Stimulated activated CD8-positive, alpha-beta memory T cell treated with anti-CD3 and anti-CD28 coated beads, Interleukin-7, amount 100 ng/mL, for 48 hours (primary cell): ENCODE measurements around the gene ENOPH1.
"Not testable (repeated sequence)": the region's sequence is repeated elsewhere in the genome, so short reads cannot be mapped to it uniquely, and the experiment has no call there.

ENCODE experiments used
- DNase-seq, 2 donors: peaks; one replicate each; pipeline ENCODE4 v3.0.0-alpha.2; 2020; ENCODE audit warnings: low read depth in 1 of 2; ENCODE audit errors: extremely low read depth in 1 of 2

The ENOPH1 gene

DNA sequence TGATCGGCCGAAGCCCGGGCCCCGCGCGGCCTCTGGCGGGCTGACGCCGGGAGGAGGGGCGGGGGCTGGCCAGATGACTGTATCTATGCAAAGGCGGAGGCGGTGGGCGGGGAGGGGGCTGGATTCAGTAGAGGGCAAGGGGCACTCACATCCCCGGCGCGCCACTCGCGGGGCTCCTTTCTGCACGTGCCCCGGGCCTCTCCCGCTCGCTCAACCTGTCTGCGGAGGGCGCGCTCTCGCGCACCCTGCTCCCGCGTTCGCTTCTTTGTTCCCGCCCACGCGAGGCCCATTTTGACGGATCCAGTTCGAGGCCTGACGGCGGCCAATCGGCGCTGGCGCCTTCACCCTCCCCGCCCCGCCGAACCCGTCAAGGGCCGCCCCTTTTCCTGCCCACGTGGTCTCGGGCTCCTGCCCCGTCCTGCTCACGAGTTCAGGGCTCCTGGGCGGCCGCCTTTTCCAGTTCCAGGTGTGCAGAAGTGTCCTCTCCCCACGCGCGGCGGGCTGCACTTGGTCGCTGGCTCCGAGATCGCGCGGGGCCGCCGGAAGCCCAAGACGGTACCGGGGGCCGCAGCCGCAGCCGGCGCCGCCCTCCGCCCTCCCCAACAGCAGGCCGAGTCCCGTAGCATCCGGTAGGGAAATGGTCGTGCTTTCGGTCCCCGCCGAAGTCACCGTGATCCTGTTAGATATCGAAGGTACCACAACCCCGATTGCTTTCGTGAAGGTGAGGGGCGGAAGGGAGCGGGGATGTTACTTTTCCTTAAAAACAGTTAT, at the start of gene ENOPH1, which contains the start of gene HNRNPDL:
Gene ENOPH1 (plus strand): TSS at position 398 of the 771 bp plus-strand sequence. CDS start 240 bp downstream, at position 638.
Gene HNRNPDL (minus strand): TSS at position 270 of the 771 bp plus-strand sequence. CDS start 772 bp downstream, outside the sequence.
- DNase-seq = peak; percentile 97 to 99

DNA sequence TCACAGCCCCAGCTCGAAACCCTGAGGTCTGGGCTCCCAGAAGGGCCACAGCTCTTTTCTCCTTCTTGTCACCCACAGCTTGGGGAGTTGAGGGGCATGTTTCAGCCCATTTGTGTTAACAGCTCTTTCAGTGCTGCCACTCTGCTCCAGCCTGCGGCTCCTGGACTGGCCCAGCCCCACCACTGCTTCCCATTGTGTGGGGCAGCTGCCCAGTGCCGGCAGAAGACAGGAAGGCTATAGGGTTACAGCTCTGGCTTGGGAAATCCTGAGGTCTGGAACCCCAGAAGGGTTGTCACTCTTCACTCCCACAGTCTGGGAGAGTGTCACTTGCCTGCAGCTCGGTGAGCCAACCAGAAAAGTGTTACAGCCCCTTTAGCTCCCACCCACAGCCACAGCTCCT, 49.6 kb upstream of the ENOPH1 start:
- DNase-seq = no peak

DNA sequence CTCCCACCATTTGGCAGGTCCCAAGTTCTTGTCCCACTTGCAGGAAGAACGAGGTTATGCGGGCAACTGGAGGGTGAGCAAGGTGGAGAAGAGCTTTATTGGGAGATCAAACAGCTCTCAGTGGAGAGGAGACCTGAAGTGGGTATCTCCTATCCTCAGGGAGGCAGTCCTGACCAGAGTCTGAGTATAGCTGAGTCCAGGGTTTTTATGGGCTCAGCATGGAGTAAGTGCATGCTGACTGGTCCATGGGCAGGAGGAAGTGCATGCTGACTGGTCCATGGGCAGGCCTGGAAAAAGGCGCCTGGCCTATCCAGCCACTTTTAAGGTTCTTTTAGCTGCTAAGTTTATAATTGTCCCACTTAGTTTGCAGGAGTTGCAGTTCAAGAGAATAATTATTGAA, 49.2 kb upstream of the ENOPH1 start:
- DNase-seq = no peak

DNA sequence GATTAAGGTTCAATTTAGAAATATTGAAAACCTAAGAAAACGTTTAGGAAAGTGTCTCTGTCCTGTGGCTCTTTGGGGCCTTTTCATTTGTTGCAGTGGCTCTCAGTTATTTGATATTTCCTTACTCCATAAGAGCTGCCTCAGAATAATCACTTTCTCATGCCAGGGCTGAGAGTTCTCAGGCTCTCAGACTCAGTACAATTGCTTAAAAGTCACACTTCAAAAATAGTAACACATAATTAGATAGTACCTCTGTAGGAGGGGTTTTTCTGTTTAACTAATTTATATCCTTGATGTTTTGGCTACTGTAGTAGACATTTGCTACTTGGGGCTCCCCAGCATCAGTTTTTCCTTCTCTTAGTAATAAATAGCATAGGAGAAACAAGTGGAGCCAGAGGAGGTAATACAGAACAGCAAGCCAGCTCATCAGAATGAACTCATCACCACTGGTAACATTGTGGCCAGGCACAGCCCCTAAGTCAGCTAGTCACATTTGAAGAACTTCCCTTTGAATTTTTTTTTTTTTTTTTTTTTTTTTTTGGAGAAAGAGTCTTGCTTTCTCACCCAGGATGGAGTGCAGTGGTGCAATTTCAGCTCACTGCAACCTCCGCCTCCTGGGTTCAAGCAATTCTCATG, 48.6 kb upstream of the ENOPH1 start:
- DNase-seq = no peak

DNA sequence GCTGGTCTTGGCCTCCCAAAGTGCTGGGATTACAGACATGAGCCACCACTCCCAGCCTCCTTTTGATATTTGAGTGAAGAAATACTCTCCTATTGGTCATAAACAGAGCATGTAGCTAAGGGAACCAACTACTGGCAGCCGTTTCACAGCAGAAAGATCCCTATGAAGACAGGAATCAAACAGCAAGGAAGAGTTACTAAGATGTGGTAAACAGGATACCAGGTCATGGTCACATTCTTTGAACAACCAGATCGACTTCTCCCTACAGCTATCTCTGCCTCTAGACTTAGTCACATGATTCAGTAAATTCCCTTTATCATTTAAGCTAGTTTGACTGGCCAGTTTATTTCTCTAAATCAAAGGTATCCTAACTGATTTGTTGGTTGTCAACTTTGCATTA, 47.6 kb upstream of the ENOPH1 start:
- DNase-seq = no peak

DNA sequence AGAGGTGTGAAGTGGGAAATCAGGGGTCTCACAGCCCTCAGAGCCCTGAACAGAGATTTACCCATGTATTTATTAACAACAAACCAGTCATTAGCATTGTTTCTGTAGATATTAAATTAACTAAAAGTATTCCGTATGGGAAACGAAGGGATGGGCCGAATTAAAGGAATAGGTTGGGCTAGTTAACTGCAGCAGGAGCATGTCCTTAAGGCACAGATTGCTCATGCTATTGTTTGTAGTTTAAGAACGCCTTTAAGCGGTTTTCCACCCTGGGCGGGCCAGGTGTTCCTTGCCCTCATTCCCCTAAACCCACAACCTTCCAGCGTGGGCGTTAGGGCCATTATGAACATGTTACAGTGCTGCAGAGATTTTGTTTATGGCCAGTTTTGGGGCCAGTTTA, 44.1 kb upstream of the ENOPH1 start:
- not testable (repeated sequence) for DNase-seq

DNA sequence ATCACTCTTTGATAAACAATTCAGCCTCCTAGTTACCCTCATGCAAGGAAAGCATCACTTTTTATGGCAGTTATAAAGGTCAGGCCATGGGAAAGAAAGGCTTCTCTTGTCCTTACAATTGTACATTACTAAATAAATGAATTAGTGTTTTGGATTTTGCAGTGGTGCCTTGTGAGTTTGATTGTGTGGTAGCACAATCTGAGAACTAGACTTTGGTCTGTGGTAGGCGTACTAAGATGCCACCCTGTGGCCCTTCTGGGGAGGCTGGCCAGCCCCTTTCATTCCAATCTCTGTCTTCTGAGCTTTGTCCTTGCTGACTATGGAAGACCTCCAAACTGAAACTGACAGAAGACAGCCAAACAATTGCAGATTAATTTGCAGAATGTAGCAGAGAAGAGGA, 42.0 kb upstream of the ENOPH1 start:
- no peak for DNase-seq

DNA sequence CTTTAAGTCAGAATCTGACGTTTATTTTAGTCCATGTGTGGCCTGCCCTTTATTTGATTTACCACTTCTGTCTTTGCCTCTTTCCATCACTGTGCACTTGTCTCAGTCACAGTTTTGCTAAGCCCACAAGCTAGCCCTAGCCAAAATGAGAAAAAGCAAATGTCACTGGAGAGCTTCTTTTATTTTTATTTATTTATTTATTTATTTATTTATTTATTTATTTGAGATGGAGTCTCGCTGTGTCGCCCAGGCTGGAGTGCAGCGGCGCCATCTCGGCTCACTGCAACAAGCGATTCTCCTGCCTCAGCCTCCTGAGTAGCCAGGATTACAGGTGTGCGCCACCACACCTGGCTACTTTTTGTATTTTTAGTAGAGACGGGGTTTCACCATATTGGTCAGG, 40.3 kb upstream of the ENOPH1 start:
- DNase-seq = not testable (repeated sequence)

DNA sequence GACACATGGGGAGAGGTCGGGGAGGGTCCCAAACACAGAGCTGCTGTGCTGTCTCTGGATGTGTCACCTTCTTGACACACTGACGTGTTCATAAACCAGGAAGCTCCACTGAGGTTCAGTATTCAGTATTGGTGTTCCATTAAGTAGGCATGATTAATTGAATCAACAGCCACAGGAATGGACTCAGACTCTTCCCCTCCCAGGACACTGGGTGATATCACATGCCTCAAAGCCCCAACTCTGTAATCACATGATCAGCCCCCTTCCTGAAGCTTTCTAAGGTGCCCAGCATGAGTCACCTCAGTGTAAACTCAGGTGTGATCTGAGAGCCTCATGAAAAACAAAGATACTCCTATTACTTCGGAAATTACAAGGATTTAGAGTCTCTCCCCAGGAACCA, 35.5 kb upstream of the ENOPH1 start:
- DNase-seq = no peak

DNA sequence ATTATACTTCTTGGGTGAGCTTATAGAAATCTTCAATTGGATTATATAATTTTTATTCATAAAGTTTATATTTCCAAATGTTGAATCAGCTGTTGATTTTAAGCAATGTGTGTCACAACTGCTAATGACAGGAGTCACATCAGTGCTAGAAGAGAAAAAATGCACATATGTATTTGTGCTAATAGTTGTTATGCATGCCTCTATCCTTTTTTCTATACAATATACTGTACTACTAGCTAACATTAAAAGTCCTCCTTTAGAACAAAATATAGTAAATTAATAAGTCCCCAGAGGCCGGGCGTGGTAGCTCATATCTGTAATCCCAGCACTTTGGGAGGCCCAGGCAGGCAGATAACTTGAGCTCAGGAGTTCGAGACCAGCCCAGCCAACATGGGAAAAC, 32.9 kb upstream of the ENOPH1 start:
- no peak for DNase-seq

DNA sequence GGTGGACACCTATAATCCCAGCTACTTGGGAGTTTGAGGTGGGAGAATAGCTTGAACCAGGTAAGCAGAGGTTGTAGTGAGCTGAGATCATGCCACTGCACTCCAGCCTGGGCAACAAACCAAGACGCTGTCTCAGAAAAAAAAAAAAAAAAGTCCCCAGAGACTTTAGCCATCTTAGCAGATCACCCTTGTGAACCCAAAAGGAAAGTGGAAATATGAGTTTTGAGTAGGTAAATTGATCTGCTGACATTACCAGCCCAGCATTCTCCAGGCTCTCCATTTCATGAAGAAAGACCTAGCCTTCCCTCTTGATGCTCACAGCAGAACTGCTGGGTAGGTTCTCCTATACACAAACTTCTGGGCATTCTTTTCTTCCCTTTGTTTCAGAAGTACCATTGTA, 32.1 kb upstream of the ENOPH1 start:
- DNase-seq = no peak

DNA sequence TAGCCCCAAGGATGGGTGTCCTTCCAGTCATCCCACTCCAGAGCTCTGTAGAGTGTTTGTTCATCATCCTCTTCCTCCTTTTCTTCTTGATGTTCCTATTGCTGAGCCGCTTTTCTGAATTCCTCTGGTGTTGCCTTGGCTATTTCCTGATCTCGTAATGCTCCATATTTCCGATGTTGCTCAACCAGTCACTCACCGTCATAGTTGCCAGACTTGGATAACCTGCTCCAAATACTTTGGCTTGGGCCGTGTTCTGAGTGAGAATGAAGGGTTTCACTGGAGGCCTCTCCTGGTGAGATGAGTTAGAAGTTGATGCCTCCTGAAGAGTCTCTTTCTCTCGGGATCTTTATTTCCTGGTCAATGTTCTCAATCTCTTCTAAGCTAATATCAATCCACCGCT, 28.8 kb upstream of the ENOPH1 start:
- DNase-seq = no peak

DNA sequence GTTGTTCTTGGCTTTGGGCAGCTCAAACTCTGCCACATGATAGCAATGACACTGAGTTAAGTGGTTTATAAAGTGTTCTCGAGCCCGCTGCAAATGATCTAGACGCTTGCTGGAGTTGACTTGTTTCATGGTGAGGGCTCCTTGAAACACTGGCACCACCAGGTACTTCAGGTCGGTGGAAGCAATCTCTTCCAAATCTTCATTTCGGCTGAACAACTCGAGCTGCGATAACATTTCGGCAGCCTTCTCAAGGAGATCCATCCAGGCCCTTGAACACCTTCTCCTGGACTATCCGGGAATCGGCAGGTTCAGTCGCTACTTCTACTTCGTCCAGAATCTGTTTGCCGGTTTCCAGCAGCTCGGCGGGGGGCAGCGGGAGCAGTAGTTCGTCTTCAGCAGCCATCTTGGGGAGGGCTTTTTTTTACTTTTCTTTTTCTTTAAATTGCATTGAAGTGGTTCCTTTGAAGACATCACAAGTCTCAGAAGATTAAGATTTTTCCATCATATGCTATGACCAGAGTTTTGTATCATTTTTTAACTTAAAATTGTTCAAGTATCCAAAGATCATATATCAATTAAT, 28.1 kb upstream of the ENOPH1 start:
- DNase-seq = no peak

DNA sequence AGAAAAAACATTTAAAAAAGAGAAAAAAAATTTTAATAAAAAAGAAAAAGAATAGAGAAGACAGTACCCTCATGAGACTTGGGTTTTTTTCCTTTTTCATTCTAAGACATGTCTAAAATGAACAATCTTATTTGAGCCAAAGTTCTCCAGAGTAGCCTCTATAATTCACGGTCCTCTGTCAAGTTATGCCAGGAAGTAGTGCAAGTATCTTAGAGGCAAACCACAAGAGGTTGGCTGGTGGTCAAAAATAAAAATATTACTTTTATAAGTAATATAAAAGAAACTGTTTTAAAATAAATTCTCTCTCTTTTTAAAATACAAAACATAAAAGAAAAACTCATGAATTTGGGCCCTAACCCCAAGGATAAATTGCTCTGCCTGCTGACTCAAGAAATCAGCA, 26.7 kb upstream of the ENOPH1 start:
- no peak for DNase-seq

DNA sequence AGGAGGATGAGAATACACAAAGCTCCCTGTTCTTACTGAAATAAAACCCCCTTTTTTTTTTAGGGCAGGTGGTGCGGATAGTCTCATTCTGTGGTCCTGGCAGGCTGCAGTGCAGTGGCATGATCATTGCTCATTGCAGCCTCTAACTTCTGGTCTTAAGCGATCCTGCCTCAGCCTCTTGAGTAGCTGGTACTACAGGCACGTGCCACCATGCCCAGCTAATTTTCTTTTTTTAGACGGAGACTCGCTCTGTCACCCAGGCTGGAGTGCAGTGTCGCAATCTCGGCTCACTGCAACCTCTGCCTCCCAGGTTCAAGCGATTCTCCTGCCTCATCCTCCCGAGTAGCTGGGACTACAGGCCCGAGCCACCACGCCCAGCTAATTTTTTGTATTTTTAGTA, 15.3 kb upstream of the ENOPH1 start:
- DNase-seq = not testable (repeated sequence)

DNA sequence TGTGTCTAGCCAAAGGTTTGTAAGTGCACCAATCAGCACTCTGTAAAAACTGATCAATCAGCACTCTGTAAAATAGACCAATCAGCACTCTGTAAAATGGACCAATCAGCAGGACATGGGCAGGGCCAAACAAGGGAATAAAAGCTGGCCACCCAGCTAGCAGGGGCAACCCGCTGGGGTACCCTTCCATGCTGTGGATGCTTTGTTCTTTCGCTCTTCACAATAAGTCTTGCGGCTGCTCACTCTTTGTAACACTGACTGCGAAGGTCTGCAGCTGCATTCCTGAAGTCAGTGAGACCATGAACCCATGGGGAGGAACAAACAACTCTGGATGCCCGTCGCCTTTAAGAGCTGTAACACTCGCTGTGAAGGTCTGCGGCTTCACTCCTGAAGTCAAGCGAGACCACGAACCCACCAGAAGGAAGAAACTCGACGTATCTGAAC, 14.4 kb upstream of the ENOPH1 start:
- no peak for DNase-seq

DNA sequence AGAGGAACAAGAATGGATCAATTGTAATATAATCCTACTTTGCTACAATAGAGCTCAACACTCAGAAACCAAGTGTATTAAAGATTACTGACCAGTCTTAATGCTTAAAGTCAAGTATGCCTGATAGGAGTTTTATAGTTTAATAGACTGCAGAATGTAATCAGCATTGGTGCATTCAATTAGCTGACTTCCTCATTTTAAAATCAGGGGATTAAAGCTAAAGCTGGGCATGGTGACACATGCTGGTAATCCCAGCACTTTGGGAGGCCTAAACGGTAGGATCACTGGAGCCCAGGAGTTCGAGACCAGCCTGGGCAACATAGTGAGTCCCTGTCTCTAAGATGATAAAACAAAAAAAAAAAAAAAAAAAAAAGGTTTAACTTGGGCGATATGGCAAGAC, 10.9 kb upstream of the ENOPH1 start:
- no peak for DNase-seq

DNA sequence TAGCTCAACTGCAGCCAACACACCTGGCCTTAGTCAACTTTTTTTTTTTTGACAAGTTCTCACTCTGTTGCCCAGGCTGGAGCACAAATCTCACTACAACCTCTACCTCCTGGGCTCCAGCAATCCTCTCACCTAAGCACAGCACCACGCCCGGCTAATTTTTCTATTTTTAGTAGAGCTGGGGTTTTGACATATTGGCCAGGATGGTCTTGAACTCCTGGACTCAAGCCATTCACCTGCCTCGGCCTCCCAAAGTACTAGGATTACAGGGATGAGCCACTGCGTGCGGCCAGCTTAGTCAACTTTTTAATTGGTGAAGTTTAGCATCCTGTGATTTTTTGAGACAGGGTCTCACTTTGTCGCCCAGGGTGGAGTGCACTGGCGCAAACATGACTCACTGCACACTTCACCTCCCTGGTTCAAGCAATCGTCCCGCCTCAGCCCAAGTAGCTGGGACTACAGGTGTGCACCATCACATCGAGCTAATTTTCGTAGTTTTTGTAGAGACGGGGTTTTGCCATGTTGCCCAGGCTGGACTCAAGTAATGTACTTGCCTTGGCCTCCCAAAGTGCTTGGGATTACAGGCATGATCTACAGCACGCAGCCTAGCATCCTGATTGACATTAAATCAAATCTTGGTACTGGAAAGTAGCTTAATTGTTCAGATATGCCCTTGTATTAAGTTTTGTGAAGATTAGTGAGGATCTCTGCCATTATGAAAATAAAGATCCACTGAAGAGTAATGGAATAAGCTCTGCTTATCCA, 8.4 kb upstream of the ENOPH1 start:
- no peak for DNase-seq

DNA sequence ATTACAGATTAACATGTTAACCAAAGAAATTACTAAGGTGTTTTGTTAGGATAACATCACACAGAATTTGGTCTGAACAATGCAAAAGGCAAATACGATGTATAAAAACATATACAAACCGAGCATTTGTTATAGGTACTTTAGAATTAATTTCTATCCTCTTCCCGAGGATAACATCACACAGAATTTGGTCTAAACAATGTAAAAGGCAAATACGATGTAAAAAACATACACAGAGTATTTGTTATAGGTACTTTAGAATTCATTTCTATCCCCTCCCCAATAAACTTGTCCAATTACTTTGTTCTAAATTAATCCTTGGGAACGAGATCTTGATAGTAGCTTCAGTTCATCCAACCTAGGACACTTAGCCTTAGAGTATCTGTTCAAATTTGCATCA, 7.8 kb upstream of the ENOPH1 start:
- no peak for DNase-seq

DNA sequence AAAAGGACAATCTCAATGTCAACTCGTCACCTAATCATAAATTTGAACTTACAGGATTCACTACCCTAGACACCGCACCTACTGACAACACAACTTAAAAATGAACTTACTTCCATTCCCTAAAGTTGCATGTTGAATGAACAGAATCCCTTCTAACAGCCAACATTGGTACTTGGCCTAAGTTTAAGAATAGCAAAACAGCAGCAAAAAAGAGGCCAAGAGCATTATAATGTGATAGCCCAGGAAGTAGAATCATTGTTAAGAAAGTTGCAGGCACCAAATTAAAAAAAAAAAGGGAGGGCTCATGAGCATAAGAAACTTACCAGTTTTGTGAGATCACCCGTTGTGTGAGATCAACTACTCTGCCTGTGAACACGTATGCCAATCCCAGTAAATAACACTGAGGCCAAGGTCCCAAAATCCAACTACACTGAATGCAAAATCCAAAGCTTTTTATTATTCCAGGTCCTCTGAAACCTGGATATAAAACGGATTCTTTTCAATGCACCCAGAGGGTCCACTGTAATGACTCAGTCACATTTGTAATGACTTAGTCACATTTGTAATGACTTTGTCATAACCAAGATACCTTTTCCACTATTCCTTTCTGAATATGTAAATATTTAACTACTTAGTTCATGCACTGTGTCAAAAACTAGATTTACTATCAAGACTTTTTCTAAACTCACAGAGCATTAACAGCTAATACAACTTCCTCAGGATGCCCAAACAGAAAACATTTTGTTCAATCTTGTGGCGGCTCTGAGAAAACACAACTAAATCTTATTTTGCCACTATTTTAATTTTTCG, 6.9 kb upstream of the ENOPH1 start:
- no peak for DNase-seq
